ENCODE results near the gene CSK.

- TF ChIP-seq CTCF (IDR thresholded peaks at IDR 0.05; ENCODE audit: poor library complexity) = no peak
- TF ChIP-seq EZH2phosphoT487 (IDR thresholded peaks at IDR 0.05; ENCODE audit: low read depth, severe bottlenecking, unreplicated experiment) = no peak
Observed at GRCh38 chr15:74768099-74768770, 13.6 kb upstream of the CSK start.

Data from hepatocyte (in vitro differentiated cells).